ENCODE results near the gene ZNF18. TPM values are rescaled to one million over a fixed set of nuclear protein-coding genes. Genes with fewer than 3 reads are reported as not detected.
"Not testable (repeated sequence)": the region's sequence is repeated elsewhere in the genome, so short reads cannot be mapped to it uniquely, and the experiment has no call there.

Gene ZNF18
- total and polyA plus RNA-seq, 4 experiments from 2014 or later = 8.9 to 14.4 (median 11.5) TPM

DNA sequence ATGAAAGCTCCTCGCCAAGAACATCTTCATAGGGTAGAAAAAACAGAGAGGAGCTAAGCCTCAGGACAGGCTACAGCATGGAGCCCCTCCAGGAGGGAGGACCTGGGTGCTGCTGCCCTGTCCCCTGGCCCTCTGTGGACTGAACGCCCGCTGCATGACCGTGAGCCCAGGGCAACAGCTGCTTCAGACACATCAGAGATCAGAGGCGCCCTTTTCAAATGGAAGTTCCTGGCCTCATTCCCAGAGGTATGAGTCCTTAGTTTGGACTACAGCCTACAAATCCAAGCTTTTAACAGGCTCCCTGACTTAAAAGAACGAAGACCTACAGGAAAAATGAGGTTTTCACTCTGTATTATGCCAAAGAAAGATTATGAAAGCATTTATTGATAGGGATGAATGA, 48.5 kb downstream of the ZNF18 start:
- ChIA-PET CTCF (ENCODE audit: partially characterized antibody) (no interaction called here), POLR2A (ENCODE audit: partially characterized antibody) (no interaction called here)
- Histone ChIP-seq H3K27me3 (ENCODE audit: insufficient read depth, low read length) (no peaks in the 10 kb centered on the region), H3K27ac (ENCODE audit: low read depth, low read length) (no peak overlapping the region), H3K4me3 (ENCODE audit: low read length in 2 of 2) (no peak overlapping the region), H3K36me3 (ENCODE audit: insufficient read depth, low read length) (no peaks in the 10 kb centered on the region), H3K4me1 (ENCODE audit: insufficient read depth, low read length) (no peaks in the 10 kb centered on the region), H3K9me3 (ENCODE audit: control insufficient read depth in 1 of 2, low read length in 2 of 2) (no peaks in the 10 kb centered on the region)
- Mint-ChIP-seq H3K27me3 (peaks cover 0 to 1% of the 10 kb centered on the region in 2 donors), H3K36me3 (peaks cover 5 to 15% of the 10 kb centered on the region in 2 donors), H3K4me3 (no peak overlapping the region), H3K4me1 (no peaks in the 10 kb centered on the region), H3K27ac (no peak overlapping the region), H3K9me3 (peaks cover 0 to 20% (median 11%) of the 10 kb centered on the region in 8 donors)
- DNase-seq = no peak
- intact Hi-C loops (cut with micrococcal nuclease) = no loop called here

- intact Hi-C loops (cut with micrococcal nuclease) = no loop called here
- Mint-ChIP-seq H3K36me3 (no peaks in the 10 kb centered on the region), H3K27ac (no peak overlapping the region), H3K9me3 (peaks cover 0 to 1% (median 0%) of the 10 kb centered on the region in 8 donors), H3K4me3 (no peak overlapping the region), H3K4me1 (no peaks in the 10 kb centered on the region), H3K27me3 (peaks cover 0 to under 1% of the 10 kb centered on the region in 2 donors)
- no peaks in the 10 kb centered on the region for H3K36me3 ChIP-seq (ENCODE audit: insufficient read depth, low read length)
- H3K27me3 ChIP-seq (ENCODE audit: insufficient read depth, low read length) = no peaks in the 10 kb centered on the region
- H3K4me1 ChIP-seq (ENCODE audit: insufficient read depth, low read length) = no peaks in the 10 kb centered on the region
- H3K27ac ChIP-seq (ENCODE audit: low read depth, low read length) = no peak overlapping the region
- H3K4me3 ChIP-seq (ENCODE audit: low read length in 2 of 2) = no peak overlapping the region
- ChIA-PET CTCF (ENCODE audit: partially characterized antibody) (interaction anchor here (0.7 kb wide), 1 partner anchor 19 kb away, joined by 3 read pairs; no protein-coding TSS in a partner anchor), POLR2A (ENCODE audit: partially characterized antibody) (no interaction called here)
- no peak for DNase-seq
- H3K9me3 ChIP-seq (ENCODE audit: control insufficient read depth in 1 of 2, low read length in 2 of 2) = no peaks in the 10 kb centered on the region
Observed at GRCh38 chr17:11944587-11944986, 52.7 kb downstream of the ZNF18 start.

DNA sequence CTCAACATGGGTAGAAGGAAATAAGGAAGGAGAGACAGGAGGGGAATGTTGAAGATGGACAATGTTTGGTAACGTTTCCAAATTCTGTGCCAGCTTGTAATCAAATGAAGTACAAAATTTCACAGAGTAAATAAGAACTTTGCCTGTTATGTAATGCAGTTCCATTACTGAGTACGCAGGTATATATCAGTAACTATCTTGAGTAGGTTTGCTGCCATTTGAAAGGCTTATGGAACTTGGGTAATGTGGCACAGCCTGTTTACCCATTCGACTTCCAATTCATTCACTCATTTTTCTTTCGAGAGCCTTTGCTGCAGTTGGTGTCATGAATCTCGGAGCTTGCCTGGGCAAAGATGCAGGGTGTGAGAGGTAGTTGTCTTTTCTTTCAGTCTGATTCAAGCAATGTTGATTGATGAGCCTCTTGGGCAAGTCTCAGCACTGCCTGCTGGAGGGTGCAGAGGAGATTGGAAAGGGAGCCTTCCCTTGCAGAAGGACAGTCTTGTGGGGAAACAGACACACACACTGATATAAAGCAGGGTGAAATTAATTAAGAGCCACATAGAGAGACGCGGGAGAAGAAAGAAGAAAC, 53.4 kb downstream of the ZNF18 start:
- intact Hi-C loops (cut with micrococcal nuclease) = no loop called here
- H3K9me3 ChIP-seq (ENCODE audit: control insufficient read depth in 1 of 2, low read length in 2 of 2) = no peaks in the 10 kb centered on the region
- CTCF ChIA-PET (ENCODE audit: partially characterized antibody) = no interaction called here
- POLR2A ChIA-PET (ENCODE audit: partially characterized antibody) = no interaction called here
- no peaks in the 10 kb centered on the region for H3K36me3 Mint-ChIP-seq
- H3K4me1 Mint-ChIP-seq = no peaks in the 10 kb centered on the region
- peaks cover 0 to 1% (median 0%) of the 10 kb centered on the region in 8 donors for H3K9me3 Mint-ChIP-seq
- no peak overlapping the region for H3K27ac Mint-ChIP-seq
- H3K4me3 Mint-ChIP-seq = no peak overlapping the region
- H3K4me3 ChIP-seq (ENCODE audit: low read length in 2 of 2) = no peak overlapping the region
- H3K27me3 ChIP-seq (ENCODE audit: insufficient read depth, low read length) = no peaks in the 10 kb centered on the region
- H3K27me3 Mint-ChIP-seq = no peaks in the 10 kb centered on the region
- no peaks in the 10 kb centered on the region for H3K4me1 ChIP-seq (ENCODE audit: insufficient read depth, low read length)
- no peaks in the 10 kb centered on the region for H3K36me3 ChIP-seq (ENCODE audit: insufficient read depth, low read length)
- no peak for DNase-seq
- H3K27ac ChIP-seq (ENCODE audit: low read depth, low read length) = no peak overlapping the region

DNA sequence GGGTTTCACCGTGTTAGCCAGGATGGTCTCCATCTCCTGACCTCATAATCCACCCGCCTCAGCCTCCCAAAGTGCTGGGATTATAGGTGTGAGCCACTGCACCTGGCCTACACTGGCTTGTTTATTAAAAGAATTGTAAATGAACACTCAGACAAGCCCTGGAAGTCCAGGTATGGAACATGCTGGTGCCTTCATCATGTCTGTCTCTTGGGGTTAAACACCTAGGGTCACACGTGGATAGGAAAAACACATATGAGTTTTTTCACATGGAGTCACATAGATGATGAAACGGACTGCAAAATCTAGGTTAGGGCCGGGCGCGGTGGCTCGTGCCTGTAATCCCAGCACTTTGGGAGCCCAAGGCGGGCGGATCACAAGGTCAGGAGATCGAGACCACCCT, 54.2 kb downstream of the ZNF18 start:
- H3K36me3 ChIP-seq (ENCODE audit: insufficient read depth, low read length); H3K27ac Mint-ChIP-seq; H3K4me3 ChIP-seq (ENCODE audit: low read length in 2 of 2); H3K27me3 ChIP-seq (ENCODE audit: insufficient read depth, low read length); H3K4me1 ChIP-seq (ENCODE audit: insufficient read depth, low read length); intact Hi-C loops (cut with micrococcal nuclease); H3K4me3 Mint-ChIP-seq; H3K9me3 ChIP-seq (ENCODE audit: control insufficient read depth in 1 of 2, low read length in 2 of 2); H3K4me1 Mint-ChIP-seq; CTCF ChIA-PET (ENCODE audit: partially characterized antibody); DNase-seq; H3K9me3 Mint-ChIP-seq; POLR2A ChIA-PET (ENCODE audit: partially characterized antibody); H3K36me3 Mint-ChIP-seq; H3K27me3 Mint-ChIP-seq; H3K27ac ChIP-seq (ENCODE audit: low read depth, low read length): not testable (repeated sequence)

GRCh38 chr17:11940904-11941303, 56.4 kb downstream of the ZNF18 start:
- ChIA-PET POLR2A (ENCODE audit: partially characterized antibody) (interaction anchor here (1.2 kb wide), 1 partner anchor 56 kb away, joined by 3 read pairs; the partner anchor contains the start of gene ZNF18), CTCF (ENCODE audit: partially characterized antibody) (no interaction called here)
- Histone ChIP-seq H3K36me3 (ENCODE audit: insufficient read depth, low read length) (no peaks in the 10 kb centered on the region), H3K9me3 (ENCODE audit: control insufficient read depth in 1 of 2, low read length in 2 of 2) (no peaks in the 10 kb centered on the region), H3K27ac (ENCODE audit: low read depth, low read length) (no peak overlapping the region), H3K27me3 (ENCODE audit: insufficient read depth, low read length) (no peaks in the 10 kb centered on the region), H3K4me1 (ENCODE audit: insufficient read depth, low read length) (no peaks in the 10 kb centered on the region), H3K4me3 (ENCODE audit: low read length in 2 of 2) (no peak overlapping the region)
- DNase-seq = no peak
- Mint-ChIP-seq H3K27me3 (peaks cover 5% of the 10 kb centered on the region in 2 donors), H3K4me3 (no peak overlapping the region), H3K9me3 (peaks cover 0 to 2% (median 0%) of the 10 kb centered on the region in 8 donors), H3K27ac (no peak overlapping the region), H3K4me1 (no peaks in the 10 kb centered on the region), H3K36me3 (no peaks in the 10 kb centered on the region)
- intact Hi-C loops (cut with micrococcal nuclease) = no loop called here

GRCh38 chr17:11935734-11936406, 61.4 kb downstream of the ZNF18 start:
- no peaks in the 10 kb centered on the region for H3K27me3 ChIP-seq (ENCODE audit: insufficient read depth, low read length)
- no peaks in the 10 kb centered on the region for H3K4me1 ChIP-seq (ENCODE audit: insufficient read depth, low read length)
- H3K27ac ChIP-seq (ENCODE audit: low read depth, low read length) = no peak overlapping the region
- H3K9me3 ChIP-seq (ENCODE audit: control insufficient read depth in 1 of 2, low read length in 2 of 2) = no peaks in the 10 kb centered on the region
- ChIA-PET POLR2A (ENCODE audit: partially characterized antibody) (no interaction called here), CTCF (ENCODE audit: partially characterized antibody) (no interaction called here)
- Mint-ChIP-seq H3K9me3 (peaks cover 0 to 3% (median 0%) of the 10 kb centered on the region in 8 donors), H3K27me3 (peaks cover 5 to 6% of the 10 kb centered on the region in 2 donors), H3K4me1 (no peaks in the 10 kb centered on the region), H3K27ac (no peak overlapping the region), H3K4me3 (peak overlapping the region in 1 of 8 donors; percentile 69), H3K36me3 (no peaks in the 10 kb centered on the region)
- no peak overlapping the region for H3K4me3 ChIP-seq (ENCODE audit: low read length in 2 of 2)
- no peaks in the 10 kb centered on the region for H3K36me3 ChIP-seq (ENCODE audit: insufficient read depth, low read length)
- no peak for DNase-seq
- intact Hi-C loops (cut with micrococcal nuclease) = no loop called here

- H3K4me1 Mint-ChIP-seq = no peaks in the 10 kb centered on the region
- intact Hi-C loops (cut with micrococcal nuclease) = no loop called here
- H3K36me3 ChIP-seq (ENCODE audit: insufficient read depth, low read length) = no peaks in the 10 kb centered on the region
- no peak overlapping the region for H3K27ac ChIP-seq (ENCODE audit: low read depth, low read length)
- no peaks in the 10 kb centered on the region for H3K9me3 ChIP-seq (ENCODE audit: control insufficient read depth in 1 of 2, low read length in 2 of 2)
- DNase-seq = no peak
- no peaks in the 10 kb centered on the region for H3K36me3 Mint-ChIP-seq
- H3K27me3 ChIP-seq (ENCODE audit: insufficient read depth, low read length) = peaks cover 2% of the 10 kb centered on the region
- ChIA-PET CTCF (ENCODE audit: partially characterized antibody) (no interaction called here), POLR2A (ENCODE audit: partially characterized antibody) (no interaction called here)
- H3K27ac Mint-ChIP-seq = no peak overlapping the region
- peaks cover 3 to 5% of the 10 kb centered on the region in 2 donors for H3K27me3 Mint-ChIP-seq
- H3K4me1 ChIP-seq (ENCODE audit: insufficient read depth, low read length) = no peaks in the 10 kb centered on the region
- peaks cover 0 to 3% (median 0%) of the 10 kb centered on the region in 8 donors for H3K9me3 Mint-ChIP-seq
- no peak overlapping the region for H3K4me3 Mint-ChIP-seq
- H3K4me3 ChIP-seq (ENCODE audit: low read length in 2 of 2) = no peak overlapping the region
Observed at GRCh38 chr17:11932337-11932898, 64.9 kb downstream of the ZNF18 start.

Measured in CD4-positive, alpha-beta memory T cell (primary cell).